Smooth muscle cell of the coronary artery (primary cell): ENCODE measurements around the gene PNPLA7. TPM values are rescaled to one million over a fixed set of nuclear protein-coding genes. Genes with fewer than 3 reads are reported as not detected.

Experiments
- total RNA-seq: library from RNA; depleted of rRNA; stranded (reverse); fragments of >200 nt; gene quantifications from 2 replicates; pipeline ENCODE4 v1.2.3, GENCODE V29; 2014; ENCODE audit warnings: low replicate concordance

The PNPLA7 gene
- 0.60 and 4.1 TPM in 2 replicates for total RNA-seq

GRCh38 chr9:137550231-137550621 lies at the start of gene PNPLA7:
Gene PNPLA7 (minus strand): TSS chr9:137550402. CDS start chr9:137550197, 205 bp downstream.

DNA sequence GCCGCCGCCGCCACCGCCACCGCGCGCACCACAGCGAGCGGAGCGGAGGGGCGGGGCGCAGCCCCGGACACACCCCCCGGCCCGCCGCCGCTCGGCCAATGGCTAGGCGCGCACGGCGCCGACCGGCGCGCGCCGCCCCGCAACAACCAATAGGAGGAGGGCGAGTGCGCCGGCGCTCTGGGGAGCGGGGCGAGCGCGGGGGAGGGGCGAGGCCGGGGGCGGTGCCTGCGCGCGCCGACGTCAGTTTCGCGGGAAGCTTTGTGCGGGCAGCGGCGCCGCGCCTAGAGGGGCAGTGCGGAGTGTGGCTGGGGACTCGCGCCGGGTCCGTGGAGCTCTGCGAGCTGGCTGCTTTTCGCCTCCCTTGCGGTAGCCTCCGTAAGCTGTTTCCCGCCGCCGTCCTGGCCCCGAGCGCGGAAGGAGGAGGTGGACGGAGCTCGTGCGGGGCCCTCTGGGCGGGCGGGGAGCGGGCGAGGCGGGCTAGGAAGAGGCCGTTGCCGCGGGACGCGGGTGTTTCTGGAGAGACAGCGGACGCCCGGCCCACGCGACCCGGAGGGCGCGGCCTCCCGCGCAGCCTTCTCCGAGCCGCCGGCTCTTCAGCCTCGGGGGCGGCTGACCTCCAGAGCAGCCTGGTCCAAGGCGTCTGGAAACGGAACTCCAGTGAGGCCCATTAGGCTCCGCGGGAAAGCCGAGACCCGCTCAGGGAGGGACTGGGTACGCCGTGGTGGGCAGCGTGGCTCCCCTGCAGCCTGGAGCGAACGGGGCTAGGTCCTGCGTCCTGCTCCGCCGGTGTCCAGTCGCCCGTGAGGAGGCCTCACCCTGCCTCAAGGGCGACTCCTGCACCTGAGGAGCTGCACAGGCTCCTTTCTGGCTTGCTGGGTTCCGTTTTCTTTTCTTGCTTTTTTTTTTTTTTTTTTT lies 40.5 kb upstream of the PNPLA7 start, which contains the start of gene ZMYND19:
ZMYND19 (minus strand) TSS at position 44 of the 915 bp plus-strand sequence. CDS start 249 bp downstream, outside the sequence.

GRCh38 chr9:137578518-137579258 lies 28.5 kb upstream of the PNPLA7 start, which contains the start of gene DPH7:
Gene DPH7 (minus strand): TSS chr9:137578925. CDS start chr9:137578777, 148 bp downstream.

DNA sequence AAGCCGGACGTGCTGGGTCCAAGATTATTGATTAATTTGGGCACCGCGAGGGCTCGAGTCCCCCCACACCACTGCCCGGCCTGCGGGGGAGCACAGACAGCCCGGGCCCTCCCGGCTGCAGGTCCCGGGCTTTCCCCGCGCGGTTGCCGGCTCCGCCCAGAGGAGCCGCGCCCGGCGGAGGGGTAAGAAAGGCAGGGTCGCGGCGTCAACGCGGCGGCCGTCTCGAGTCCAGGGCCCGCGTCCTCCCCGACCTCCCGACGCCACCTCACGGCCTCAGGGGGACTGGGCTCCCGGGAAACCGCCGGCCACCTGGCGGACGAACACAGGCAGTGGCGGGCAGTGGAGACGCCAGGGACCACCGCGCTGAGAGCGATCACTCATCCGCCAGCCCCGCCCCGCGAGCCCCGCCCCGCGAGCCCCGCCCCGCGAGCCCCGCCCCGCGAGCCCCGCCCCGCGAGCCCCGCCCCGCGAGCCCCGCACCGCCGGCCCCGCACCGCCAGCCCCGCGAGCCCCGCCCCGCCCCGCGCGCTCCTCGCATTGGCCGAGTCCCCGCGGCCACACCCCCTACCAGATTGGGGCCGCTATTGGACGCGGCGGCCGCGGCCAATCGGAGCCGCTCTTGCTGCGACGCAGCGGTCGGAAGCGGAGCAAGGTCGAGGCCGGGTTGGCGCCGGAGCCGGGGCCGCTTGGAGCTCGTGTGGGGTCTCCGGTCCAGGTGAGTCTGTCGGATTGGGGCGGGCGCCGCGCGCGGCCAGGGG lies 1.2 kb upstream of the PNPLA7 start, which contains the start of gene MRPL41:
MRPL41 (plus strand) TSS at position 616 of the 758 bp plus-strand sequence. CDS start 203 bp downstream, outside the sequence.

GRCh38 chr9:137459152-137459600 lies 91.0 kb downstream of the PNPLA7 start, which contains the start of gene NSMF:
Gene NSMF (minus strand): TSS chr9:137459334. CDS start chr9:137459102, 232 bp downstream.

DNA sequence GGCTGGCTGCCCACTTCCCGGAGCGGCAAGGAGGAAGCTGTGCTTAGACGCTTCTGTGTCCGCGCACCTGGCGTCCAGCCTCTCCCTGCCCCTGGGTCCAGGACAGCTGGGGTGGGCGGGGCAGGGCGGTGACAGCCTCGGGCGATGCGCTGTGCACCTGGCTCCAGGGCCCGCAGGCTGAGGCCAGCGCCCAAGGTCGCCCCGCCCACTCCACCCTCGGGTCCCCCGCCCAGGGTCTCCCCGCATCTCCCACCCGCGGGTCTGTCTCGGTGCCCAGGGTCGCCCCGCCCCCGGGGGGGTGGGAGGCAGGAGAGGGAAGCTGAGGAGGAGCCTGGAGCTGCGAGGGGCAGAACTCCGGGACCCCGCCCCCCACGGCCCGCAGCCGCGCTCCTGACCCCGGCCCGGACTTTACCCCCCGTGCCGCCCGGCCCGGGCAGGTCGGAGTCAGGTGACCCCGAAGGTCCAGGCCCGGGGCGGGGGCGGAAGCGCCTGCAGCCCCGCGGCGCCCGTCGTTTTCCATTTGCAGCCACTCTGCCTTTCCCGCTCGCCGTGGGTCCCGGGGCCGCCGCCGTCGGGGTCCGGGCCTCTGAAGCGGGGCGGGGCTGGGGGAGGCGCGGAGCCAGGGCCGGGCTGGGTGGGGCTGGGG lies 108.8 kb downstream of the PNPLA7 start, which contains the start of gene ENTPD8:
ENTPD8 (minus strand) TSS at position 69 of the 646 bp plus-strand sequence. CDS start 3,072 bp downstream, outside the sequence.

DNA sequence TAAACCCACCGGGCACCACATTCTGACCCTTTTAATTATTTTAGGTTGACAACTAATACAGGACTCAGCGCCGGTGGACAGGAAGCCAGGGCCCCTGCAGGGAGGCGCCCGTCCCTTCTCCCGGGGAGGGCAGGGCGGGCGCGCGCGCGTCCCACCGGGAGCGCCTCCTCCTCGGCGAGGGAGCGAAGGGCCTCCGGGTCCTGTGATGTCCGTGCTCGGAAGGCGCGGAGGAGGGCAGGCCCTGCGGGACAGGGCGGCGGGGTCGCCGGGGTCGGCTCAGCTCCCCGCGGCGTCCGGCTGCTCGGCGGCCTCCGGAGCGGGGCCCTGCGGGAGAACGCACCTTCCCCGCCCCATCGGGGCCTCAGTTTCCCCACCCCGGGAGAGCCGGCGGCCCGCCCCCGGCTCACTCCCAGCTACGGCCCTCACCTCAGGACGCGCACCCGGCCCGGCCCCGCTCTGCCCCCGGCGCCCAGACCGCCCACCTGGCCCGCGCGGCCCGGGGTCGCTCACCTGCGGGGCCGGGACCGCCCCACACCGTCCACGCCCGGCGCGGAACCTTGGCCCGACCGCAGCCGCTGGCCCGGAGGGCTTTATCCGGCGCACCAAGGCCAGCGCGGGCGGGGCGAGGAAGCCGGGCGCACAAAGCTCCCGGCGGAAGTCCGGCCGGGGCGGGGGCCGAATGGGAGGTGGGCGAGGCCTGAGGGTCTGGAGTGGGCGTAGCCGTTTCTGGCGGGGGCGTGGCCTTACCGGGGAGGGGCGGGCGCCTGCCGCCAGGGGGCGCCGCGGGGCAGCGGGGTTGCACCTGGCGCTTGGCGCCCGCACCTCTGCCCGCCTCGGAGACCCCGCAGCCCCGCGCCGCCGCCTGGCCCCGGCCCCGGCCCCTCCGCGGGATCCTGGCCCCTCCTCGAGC lies 127.3 kb downstream of the PNPLA7 start, which contains the start of the genes EXD3 and NOXA1:
EXD3 (minus strand) TSS at position 559 of the 910 bp plus-strand sequence. CDS start 27,805 bp downstream, outside the sequence.
NOXA1 (plus strand) TSS at position 790 of the 910 bp plus-strand sequence. CDS start 137 bp downstream, outside the sequence.

Other genes with a start within 250 kb of the PNPLA7 start
- gene NRARP, start 248.1 kb downstream of the PNPLA7 start, total RNA-seq: 0.30 and 0.47 TPM in 2 replicates
- gene EXD3, start 127.2 kb downstream of the PNPLA7 start, total RNA-seq: 8.3 and 13.5 TPM in 2 replicates
- 0.38 and 0.47 TPM in 2 replicates for gene NOXA1, start 127.0 kb downstream of the PNPLA7 start, total RNA-seq
- gene ENTPD8, start 109.0 kb downstream of the PNPLA7 start, total RNA-seq: 0.15 TPM in 1 of 2 replicates, not detected in the other
- gene NSMF, start 91.1 kb downstream of the PNPLA7 start, total RNA-seq: 9.6 and 18.9 TPM in 2 replicates
- 19.1 and 73.5 TPM in 2 replicates for gene MRPL41, start 1.5 kb upstream of the PNPLA7 start, total RNA-seq
- 14.0 and 18.9 TPM in 2 replicates for gene DPH7, start 28.5 kb upstream of the PNPLA7 start, total RNA-seq
- 11.1 and 15.9 TPM in 2 replicates for gene ZMYND19, start 40.1 kb upstream of the PNPLA7 start, total RNA-seq
- gene ARRDC1, start 55.3 kb upstream of the PNPLA7 start, total RNA-seq: 14.7 and 15.6 TPM in 2 replicates
- gene EHMT1, start 68.6 kb upstream of the PNPLA7 start, total RNA-seq: 40.7 and 64.4 TPM in 2 replicates